ENCODE measurements around the gene LCE1A. TPM values are rescaled to one million over a fixed set of nuclear protein-coding genes. Genes with fewer than 3 reads are reported as not detected.

Gene LCE1A
- total RNA-seq, 1 donor from 2014 or later, result not detected

DNA sequence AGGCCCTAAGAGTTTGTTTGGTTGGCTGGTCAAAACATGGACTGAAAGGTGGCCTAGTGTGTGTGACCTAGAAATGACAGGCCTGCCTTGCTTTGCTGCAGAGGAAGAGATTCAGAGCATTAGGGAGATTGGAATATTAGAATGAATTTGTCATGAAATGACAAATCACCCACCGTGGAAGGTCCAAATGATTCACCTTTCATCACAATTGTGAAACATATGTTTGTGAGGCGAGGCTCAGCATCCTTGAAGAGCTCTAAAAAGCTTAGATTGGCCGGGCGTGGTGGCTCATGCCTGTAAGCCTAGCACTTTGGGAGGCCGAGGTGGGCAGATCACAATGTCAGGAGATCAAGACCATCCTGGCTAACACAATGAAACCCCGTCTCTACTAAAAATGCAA lies 10.0 kb upstream of the LCE1A start:
- Mint-ChIP-seq H3K36me3 (no peaks in the 10 kb centered on the region), H3K27me3 (no peaks in the 10 kb centered on the region), H3K4me1 (ENCODE audit: unreplicated experiment) (no peaks in the 10 kb centered on the region), H3K27ac (no peak overlapping the region), H3K4me3 (no peak overlapping the region), H3K9me3 (peaks cover 17% of the 10 kb centered on the region)
- TF ChIP-seq, protein P1, sequence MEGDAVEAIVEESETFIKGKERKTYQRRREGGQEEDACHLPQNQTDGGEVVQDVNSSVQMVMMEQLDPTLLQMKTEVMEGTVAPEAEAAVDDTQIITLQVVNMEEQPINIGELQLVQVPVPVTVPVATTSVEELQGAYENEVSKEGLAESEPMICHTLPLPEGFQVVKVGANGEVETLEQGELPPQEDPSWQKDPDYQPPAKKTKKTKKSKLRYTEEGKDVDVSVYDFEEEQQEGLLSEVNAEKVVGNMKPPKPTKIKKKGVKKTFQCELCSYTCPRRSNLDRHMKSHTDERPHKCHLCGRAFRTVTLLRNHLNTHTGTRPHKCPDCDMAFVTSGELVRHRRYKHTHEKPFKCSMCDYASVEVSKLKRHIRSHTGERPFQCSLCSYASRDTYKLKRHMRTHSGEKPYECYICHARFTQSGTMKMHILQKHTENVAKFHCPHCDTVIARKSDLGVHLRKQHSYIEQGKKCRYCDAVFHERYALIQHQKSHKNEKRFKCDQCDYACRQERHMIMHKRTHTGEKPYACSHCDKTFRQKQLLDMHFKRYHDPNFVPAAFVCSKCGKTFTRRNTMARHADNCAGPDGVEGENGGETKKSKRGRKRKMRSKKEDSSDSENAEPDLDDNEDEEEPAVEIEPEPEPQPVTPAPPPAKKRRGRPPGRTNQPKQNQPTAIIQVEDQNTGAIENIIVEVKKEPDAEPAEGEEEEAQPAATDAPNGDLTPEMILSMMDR (conservative IDR thresholded peaks at IDR 0.05), result no peak
- DNase-seq (ENCODE audit: extremely low spot score, unreplicated experiment), result no peak

DNA sequence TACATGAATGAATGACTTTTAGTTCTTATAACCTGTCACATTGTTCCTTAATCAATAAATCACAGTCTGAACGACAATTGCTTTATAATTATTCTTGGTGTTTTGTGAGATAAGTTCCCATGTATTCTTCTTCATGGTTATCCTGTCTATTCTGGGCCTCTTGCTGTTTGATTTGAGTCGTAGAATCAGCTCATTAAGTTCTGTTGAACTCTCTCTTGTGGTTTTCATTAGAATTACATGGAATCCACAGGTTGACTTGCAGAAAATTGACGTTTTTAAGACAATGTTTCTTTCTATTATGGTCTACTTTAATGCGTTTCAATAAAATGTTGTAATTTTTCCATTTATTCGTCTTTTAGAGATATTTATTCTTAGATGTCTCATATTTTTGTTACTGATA lies 4.0 kb upstream of the LCE1A start:
- TF ChIP-seq, protein P1 (conservative IDR thresholded peaks at IDR 0.05), result no peak
- no peaks in the 10 kb centered on the region for H3K36me3 Mint-ChIP-seq
- no peaks in the 10 kb centered on the region for H3K27me3 Mint-ChIP-seq
- peaks cover 4% of the 10 kb centered on the region for H3K9me3 Mint-ChIP-seq
- DNase-seq (ENCODE audit: extremely low spot score, unreplicated experiment), result no peak
- no peak overlapping the region for H3K27ac Mint-ChIP-seq
- H3K4me1 Mint-ChIP-seq (ENCODE audit: unreplicated experiment), result no peaks in the 10 kb centered on the region
- no peak overlapping the region for H3K4me3 Mint-ChIP-seq

DNA sequence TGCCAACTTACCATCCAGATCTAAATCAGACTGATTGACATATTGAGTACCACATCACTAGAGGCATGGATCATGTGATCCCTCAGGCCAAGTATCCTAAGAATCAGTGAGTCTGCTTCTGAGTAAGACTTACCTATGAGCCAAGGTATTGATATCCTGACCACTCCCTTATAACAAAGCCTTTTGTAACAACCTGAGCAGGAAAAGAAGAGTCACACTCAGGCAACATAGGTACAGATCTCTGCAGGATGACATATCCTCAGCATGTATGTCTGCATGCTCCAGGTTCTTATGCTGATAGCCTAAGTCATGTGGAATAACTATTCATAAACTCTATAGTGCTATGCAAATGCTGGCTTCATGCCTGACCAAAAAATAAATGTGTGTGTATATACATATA lies 2.3 kb upstream of the LCE1A start:
- H3K4me1 Mint-ChIP-seq (ENCODE audit: unreplicated experiment), result no peaks in the 10 kb centered on the region
- H3K36me3 Mint-ChIP-seq, result no peaks in the 10 kb centered on the region
- no peak overlapping the region for H3K4me3 Mint-ChIP-seq
- H3K27me3 Mint-ChIP-seq, result no peaks in the 10 kb centered on the region
- no peak for DNase-seq (ENCODE audit: extremely low spot score, unreplicated experiment)
- TF ChIP-seq, protein P1 (conservative IDR thresholded peaks at IDR 0.05), result no peak
- H3K27ac Mint-ChIP-seq, result no peak overlapping the region
- H3K9me3 Mint-ChIP-seq, result no peaks in the 10 kb centered on the region

DNA sequence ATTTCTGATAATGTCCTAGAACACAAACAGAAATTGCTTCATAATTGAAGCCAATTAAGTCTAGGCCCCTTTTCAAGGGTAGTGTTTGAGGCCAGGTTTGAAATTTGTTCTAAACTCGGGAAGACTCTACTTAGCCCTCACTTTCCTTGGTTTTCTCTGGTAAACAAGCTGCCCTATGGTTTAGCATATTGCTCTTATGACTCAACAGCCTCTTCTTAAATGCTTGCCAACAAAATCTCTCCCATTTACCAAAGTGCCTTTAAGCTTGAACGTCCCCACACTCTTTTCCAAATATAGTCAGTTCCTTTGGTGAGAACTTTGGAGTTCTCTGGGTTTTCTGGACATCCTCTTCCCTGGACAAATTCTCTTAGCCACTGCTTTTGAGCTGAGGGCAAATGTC lies 9.6 kb downstream of the LCE1A start:
- Mint-ChIP-seq H3K27ac (no peak overlapping the region), H3K4me3 (no peak overlapping the region), H3K9me3 (peaks cover 5% of the 10 kb centered on the region), H3K4me1 (ENCODE audit: unreplicated experiment) (no peaks in the 10 kb centered on the region), H3K27me3 (no peaks in the 10 kb centered on the region), H3K36me3 (no peaks in the 10 kb centered on the region)
- TF ChIP-seq, protein P1 (conservative IDR thresholded peaks at IDR 0.05), result no peak
- DNase-seq (ENCODE audit: extremely low spot score, unreplicated experiment), result no peak

DNA sequence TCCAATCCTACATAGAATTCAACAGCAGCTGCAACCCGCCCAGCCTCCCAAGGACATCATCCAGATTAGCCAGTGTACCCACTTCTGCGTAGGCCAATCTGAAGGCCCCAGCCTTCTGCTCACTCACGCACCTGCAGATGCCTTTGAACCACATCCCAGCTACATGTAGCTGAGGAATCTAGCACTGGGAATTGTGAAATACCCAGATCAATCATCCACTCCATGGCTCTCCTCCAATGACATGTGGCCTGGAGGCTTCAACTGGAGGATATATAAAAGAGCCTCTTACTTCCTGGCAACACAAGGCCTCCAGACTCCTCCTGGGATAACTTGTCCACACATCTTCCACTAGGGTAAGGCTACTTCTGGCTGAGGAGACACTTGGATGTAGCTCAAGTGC lies 15.3 kb downstream of the LCE1A start, which contains the start of gene LCE6A:
TSS of gene LCE6A (plus strand) at position 301 of the 400 bp plus-strand sequence. CDS start 665 bp downstream, outside the sequence.
- Mint-ChIP-seq H3K27me3 (no peaks in the 10 kb centered on the region), H3K36me3 (no peaks in the 10 kb centered on the region)

More for the DNA sequence above, 15.3 kb downstream of the LCE1A start, which contains the start of gene LCE6A:
- TF ChIP-seq, protein P1 (conservative IDR thresholded peaks at IDR 0.05), result no peak
- Mint-ChIP-seq H3K4me3 (no peak within 1 kb of the TSS), H3K4me1 (ENCODE audit: unreplicated experiment) (no peaks in the 10 kb centered on the region), H3K9me3 (no peaks in the 10 kb centered on the region), H3K27ac (no peak within 1 kb of the TSS)
- DNase-seq (ENCODE audit: extremely low spot score, unreplicated experiment), result no peak

All from type B pancreatic cell (in vitro differentiated cells).